GM18511 (cell line): ENCODE measurements around the gene OR5A2.
A peak's percentile ranks its signal among the peaks of the same experiment; 100 is the strongest.
"Not testable (repeated sequence)": the region's sequence is repeated elsewhere in the genome, so short reads cannot be mapped to it uniquely, and the experiment has no call there.

ENCODE experiments used
- ATAC-seq: cut with Tn5 transposase; IDR thresholded peaks from one replicate; pipeline ENCODE4 v1.9.1; 2021; ENCODE audit warnings: mild to moderate bottlenecking, moderate library complexity; ENCODE audit not compliant: unreplicated experiment

Gene OR5A2

GRCh38 chr11:59400461-59401261, 25.6 kb downstream of the OR5A2 start:
- no peak for ATAC-seq

- no peak for ATAC-seq
These were observed 32.0 kb downstream of the OR5A2 start for GRCh38 chr11:59394186-59394585.

- ATAC-seq, result peak; percentile 99
These were observed 45.8 kb downstream of the OR5A2 start for GRCh38 chr11:59380263-59381059.

- ATAC-seq, result not testable (repeated sequence)
These were observed 53.9 kb downstream of the OR5A2 start for GRCh38 chr11:59372324-59372723.

- no peak for ATAC-seq
These were observed 57.8 kb downstream of the OR5A2 start for GRCh38 chr11:59368238-59369022.
